Measurements from ENCODE around the gene PCDH18. TPM values are rescaled to one million over a fixed set of nuclear protein-coding genes. Genes with fewer than 3 reads are reported as not detected.

The PCDH18 gene
- total and polyA plus RNA-seq, 10 of the 15 experiments (the other 5 are each of a cell fraction or from before 2014, with no cell fraction given): 0.46 to 1.4 (median 0.96) TPM

- H3K79me2 ChIP-seq (ENCODE audit: control insufficient read depth, insufficient read depth, low read length): no peaks in the 10 kb centered on the region
- in situ Hi-C loops (cut with MboI) (no loop called here), intact Hi-C loops (cut with micrococcal nuclease; ENCODE audit: unreplicated experiment) (no loop called here)
- H3K4me1 ChIP-seq (ENCODE audit: control insufficient read depth, insufficient read depth, low read length): no peaks in the 10 kb centered on the region; the same call in 1 of the 2 replicates
- H3K36me3 ChIP-seq (ENCODE audit: control insufficient read depth in 2 of 2, insufficient read depth in 2 of 2, low read length in 1 of 2): no peaks in the 10 kb centered on the region
- H3K4me3 ChIP-seq: no peak overlapping the region
- ChIA-PET RAD21 (ENCODE audit: unreplicated experiment) (interaction anchor here (0.9 kb wide), 1 partner anchor 114 kb away, joined by 4 read pairs; no protein-coding TSS in a partner anchor), CTCF (interaction anchor here (1.3 kb wide), 1 partner anchor 16 kb away, joined by 4 read pairs; no protein-coding TSS in a partner anchor), POLR2A (no interaction called here), SMC1A (ENCODE audit: uncharacterized antibody, unreplicated experiment) (interaction anchor here (1.5 kb wide), 1 partner anchor 10 kb away, joined by 8 read pairs; no protein-coding TSS in a partner anchor)
- DNase-seq (ENCODE audit: low read depth, low spot score) (no peak), ATAC-seq (no peak), FAIRE-seq (no peak)
- H3K27ac ChIP-seq (ENCODE audit: control insufficient read depth, insufficient read depth): no peak overlapping the region
- H4K20me1 ChIP-seq (ENCODE audit: control insufficient read depth, insufficient read depth): no peaks in the 10 kb centered on the region
- no TSS peak for BruUV-seq (replicated peaks)
- no peaks in the 10 kb centered on the region for H3K27me3 ChIP-seq (replicated peaks in 1 of 2; ENCODE audit: control insufficient read depth in 2 of 2, insufficient read depth in 2 of 2, low read length in 1 of 2)
- H3K9ac ChIP-seq (ENCODE audit: control insufficient read depth, insufficient read depth, low read length): no peak overlapping the region
- no peaks in the 10 kb centered on the region for H3K9me3 ChIP-seq (replicated peaks; ENCODE audit: control insufficient read depth, insufficient read depth, low read length)
- H3K4me2 ChIP-seq (ENCODE audit: control insufficient read depth, insufficient read depth): no peak overlapping the region
- 45% methylated on average over 4 of the region's 4 CpGs for WGBS (ENCODE audit: insufficient coverage, insufficient replicate concordance, low lambda C conversion rate, missing lambda C conversion rate)
- no peak overlapping the region for H2AFZ ChIP-seq (ENCODE audit: control insufficient read depth, low read depth, low read length)
- TF ChIP-seq MYC (IDR thresholded peaks at IDR 0.05; ENCODE audit: insufficient read depth, insufficient read length, insufficient replicate concordance, low read length, severe bottlenecking): no peak
- TF ChIP-seq RELB (IDR thresholded peaks at IDR 0.05; ENCODE audit: low read depth): no peak
- no peak for TF ChIP-seq EZH2 (IDR thresholded peaks at IDR 0.05; ENCODE audit: borderline replicate concordance, control insufficient read depth, low read depth, low read length)
- TF ChIP-seq LARP7 (IDR thresholded peaks at IDR 0.05): no peak
- TF ChIP-seq ETV6 (conservative IDR thresholded peaks at IDR 0.05 in 1 of 2, IDR thresholded peaks at IDR 0.05 in 1 of 2; ENCODE audit: borderline replicate concordance in 1 of 2, low read depth in 1 of 2): no peak
- no peak for TF ChIP-seq EGR1 (IDR thresholded peaks at IDR 0.05; ENCODE audit: borderline replicate concordance in 1 of 2, low read depth in 2 of 2, low read length in 2 of 2)
- no peak for TF ChIP-seq HDGF (IDR thresholded peaks at IDR 0.05)
- TF ChIP-seq ZNF384 (IDR thresholded peaks at IDR 0.05; ENCODE audit: borderline replicate concordance, low read depth, low read length): no peak
- no peak for TF ChIP-seq E4F1 (IDR thresholded peaks at IDR 0.05; ENCODE audit: borderline replicate concordance, partially characterized antibody)
- no peak for TF ChIP-seq CEBPB (IDR thresholded peaks at IDR 0.05; ENCODE audit: borderline replicate concordance in 1 of 2, low read depth in 2 of 2, low read length in 2 of 2)
- TF ChIP-seq HSF1 (IDR thresholded peaks at IDR 0.05; ENCODE audit: low read depth, low read length): no peak
- TF ChIP-seq MAX (IDR thresholded peaks at IDR 0.05; ENCODE audit: low read depth, low read length): no peak
- TF ChIP-seq SUPT20H (IDR thresholded peaks at IDR 0.05; ENCODE audit: borderline replicate concordance, control insufficient read depth, low read depth, low read length): no peak
- TF ChIP-seq BMI1 (IDR thresholded peaks at IDR 0.05; ENCODE audit: borderline replicate concordance): no peak
- no peak for TF ChIP-seq IKZF1 (conservative IDR thresholded peaks at IDR 0.05)
- no peak for TF ChIP-seq ATF2 (IDR thresholded peaks at IDR 0.05; ENCODE audit: low read length)
Observed at GRCh38 chr4:137509855-137510282, 22.4 kb downstream of the PCDH18 start.
